CD14-positive monocyte (primary cell): Measurements from ENCODE around the gene RPS19BP1. TPM values are rescaled to one million over a fixed set of nuclear protein-coding genes. Genes with fewer than 3 reads are reported as not detected.

Experiments
- DNase-seq, 3 donors: peaks; one replicate each; pipeline ENCODE4 v3.0.0-alpha.2; 2011 to 2022
- H2AFZ ChIP-seq: 2 replicates; pipeline ENCODE4 v1.6.0; 2012; ENCODE audit warnings: mild to moderate bottlenecking, low read depth, low read length, inconsistent platforms; ENCODE audit not compliant: insufficient read depth, poor library complexity, severe bottlenecking
- H3K27ac ChIP-seq, 2 donors: 1 replicate in 1 of 2; 2 replicates in 1 of 2; pipeline ENCODE4 v1.5.1; 2012 to 2013; ENCODE audit warnings: low read length in 2 of 2, control low read depth in 1 of 2, inconsistent platforms in 1 of 2, low read depth in 1 of 2, mild to moderate bottlenecking in 1 of 2
- H3K27me3 ChIP-seq, 2 donors: one replicate each; pipeline versions ENCODE4 v1.6.0 to v1.6.1; 2011 to 2013; ENCODE audit warnings: low read length in 2 of 2; ENCODE audit not compliant: control insufficient read depth in 2 of 2, insufficient read depth in 2 of 2
- H3K36me3 ChIP-seq, 2 donors: replicated peaks in 1 of 2; 1 replicate in 1 of 2; 2 replicates in 1 of 2; pipeline versions ENCODE4 v1.5.1 to v1.6.1; 2012 to 2013; ENCODE audit warnings: low read length in 2 of 2, control low read depth in 1 of 2, inconsistent platforms in 1 of 2, mild to moderate bottlenecking in 1 of 2; ENCODE audit not compliant: insufficient read depth in 2 of 2, control insufficient read depth in 1 of 2
- H3K4me1 ChIP-seq, 2 donors: 1 replicate in 1 of 2; 2 replicates in 1 of 2; pipeline versions ENCODE4 v1.5.1 to v1.6.1; 2012 to 2013; ENCODE audit warnings: low read length in 2 of 2, control low read depth in 1 of 2, inconsistent platforms in 1 of 2, mild to moderate bottlenecking in 1 of 2, moderate library complexity in 1 of 2; ENCODE audit not compliant: insufficient read depth in 2 of 2, control insufficient read depth in 1 of 2
- H3K4me2 ChIP-seq: replicated peaks from 2 replicates; pipeline ENCODE3; 2012; ENCODE audit warnings: low read length, moderate library complexity, mild to moderate bottlenecking; ENCODE audit not compliant: poor library complexity, severe bottlenecking; ENCODE audit errors: extremely low read depth
- H3K4me3 ChIP-seq, 3 experiments: fragments of 200-600 bp in 1 of 3; sonication (generic) in 1 of 3; replicated peaks in 1 of 3; 1 replicate in 2 of 3; 2 replicates in 1 of 3; pipeline ENCODE4 v1.5.1; 2011 to 2013; ENCODE audit warnings: low read length in 3 of 3, mild to moderate bottlenecking in 3 of 3, control low read depth in 2 of 3, low read depth in 2 of 3, inconsistent platforms in 1 of 3, moderate library complexity in 1 of 3
- H3K79me2 ChIP-seq: 2 replicates; pipeline ENCODE4 v1.6.0; 2012; ENCODE audit warnings: mild to moderate bottlenecking, control low read depth, inconsistent platforms, low read length, moderate library complexity; ENCODE audit not compliant: insufficient read depth
- H3K9ac ChIP-seq: 2 replicates; pipeline ENCODE4 v1.6.0; 2017; ENCODE audit warnings: low read length, mild to moderate bottlenecking; ENCODE audit not compliant: insufficient read depth, poor library complexity, severe bottlenecking
- H3K9me3 ChIP-seq, 2 donors: replicated peaks in 1 of 2; 1 replicate in 1 of 2; 2 replicates in 1 of 2; pipeline versions ENCODE4 v1.5.1 to v1.6.1; 2012 to 2013; ENCODE audit warnings: low read length in 2 of 2, control low read depth in 1 of 2; ENCODE audit not compliant: control insufficient read depth in 1 of 2, insufficient read depth in 1 of 2
- H4K20me1 ChIP-seq: 2 replicates; pipeline ENCODE4 v1.6.0; 2012; ENCODE audit warnings: mild to moderate bottlenecking, low read length, control low read depth, moderate library complexity; ENCODE audit not compliant: insufficient read depth
- H3K27ac Mint-ChIP-seq, 7 donors: one replicate each; pipeline ENCODE4 v1.8.0; 2020; ENCODE audit warnings: mild to moderate bottlenecking in 7 of 7, mixed read lengths in 7 of 7, moderate library complexity in 6 of 7, inconsistent platforms in 2 of 7
- H3K27me3 Mint-ChIP-seq, 3 donors: one replicate each; pipeline ENCODE4 v1.8.0; 2021 to 2022; ENCODE audit warnings: low read depth in 3 of 3, mild to moderate bottlenecking in 3 of 3, mixed read lengths in 3 of 3, moderate library complexity in 3 of 3, inconsistent platforms in 1 of 3
- H3K36me3 Mint-ChIP-seq, 2 donors: one replicate each; pipeline ENCODE4 v1.8.0; 2020; ENCODE audit warnings: mixed read lengths in 2 of 2, inconsistent platforms in 1 of 2, mild to moderate bottlenecking in 1 of 2
- H3K4me1 Mint-ChIP-seq: one replicate; pipeline ENCODE4 v1.8.0; 2020; ENCODE audit warnings: mild to moderate bottlenecking, mixed read lengths
- H3K4me3 Mint-ChIP-seq, 2 donors: one replicate each; pipeline ENCODE4 v1.8.0; 2020; ENCODE audit warnings: mild to moderate bottlenecking in 2 of 2, mixed read lengths in 2 of 2, moderate library complexity in 1 of 2
- H3K9me3 Mint-ChIP-seq, 7 donors: one replicate each; pipeline ENCODE4 v1.8.0; 2020 to 2022; ENCODE audit warnings: mixed read lengths in 7 of 7, mild to moderate bottlenecking in 6 of 7, moderate library complexity in 6 of 7, inconsistent platforms in 2 of 7
- WGBS: methylation state at CpG from one replicate; pipeline ENCODE4 v1.1.5; 2013; ENCODE audit warnings: missing lambda C conversion rate; ENCODE audit not compliant: insufficient coverage; 5-methylcytosine and 5-hydroxymethylcytosine counted together
- intact Hi-C, 2 donors: fragments of 100-400 bp; cut with micrococcal nuclease; formaldehyde crosslinking; loops; one replicate each; pipeline versions ENCODE4 v1.15.0 to v1.15.1; 2023
- polyA plus RNA-seq, 3 donors: library from polyadenylated mRNA; depleted of rRNA in 1 of 3; unstranded in 2 of 3; stranded (reverse) in 1 of 3; fragments of 300-500 nt in 2 of 3; fragments of >200 nt in 1 of 3; fragmentation: Illumina TruSeq in 2 of 3; gene quantifications; 1 replicate in 2 of 3; 2 replicates in 1 of 3; pipeline ENCODE4 v1.2.3, GENCODE V29; 2012 to 2021
- TF ChIP-seq, protein P1 (sequence below): fragments of 200-600 bp; IDR thresholded peaks from one replicate; pipeline ENCODE4 v1.8.0; 2022; ENCODE audit warnings: antibody characterized with exemption, mild to moderate bottlenecking

The RPS19BP1 gene
- polyA plus RNA-seq, 3 donors = 59.9 to 106 (median 73.5) TPM

DNA sequence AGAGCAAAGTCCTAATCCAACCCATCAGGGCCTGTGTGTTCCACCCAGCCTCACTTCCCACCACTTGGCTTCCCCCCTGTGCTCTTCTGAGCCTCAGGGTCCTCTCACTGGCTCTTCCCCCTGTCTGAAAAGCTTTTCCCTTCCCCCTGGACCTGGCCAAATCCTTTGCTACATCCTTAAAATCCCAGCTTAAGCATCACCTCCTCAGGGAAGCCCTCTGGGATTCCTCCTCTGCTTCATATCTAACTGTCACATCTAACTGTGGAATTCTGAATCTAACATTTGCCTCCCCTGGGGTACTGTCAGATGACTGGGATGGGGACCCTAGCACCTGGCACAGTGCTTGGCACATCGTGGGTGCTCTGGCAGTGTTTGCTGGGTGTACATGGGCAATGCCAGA is 39.0 kb upstream of the RPS19BP1 start:
- Histone ChIP-seq H3K4me1 (no peaks in the 10 kb centered on the region), H3K27me3 (no peaks in the 10 kb centered on the region), H3K9me3 (no peaks in the 10 kb centered on the region), H3K36me3 (no peaks in the 10 kb centered on the region), H2AFZ (no peak overlapping the region), H3K9ac (no peak overlapping the region), H3K4me2 (no peak overlapping the region), H3K4me3 (no peak overlapping the region), H3K27ac (no peak overlapping the region), H3K79me2 (no peaks in the 10 kb centered on the region), H4K20me1 (no peaks in the 10 kb centered on the region)
- TF ChIP-seq, protein P1, sequence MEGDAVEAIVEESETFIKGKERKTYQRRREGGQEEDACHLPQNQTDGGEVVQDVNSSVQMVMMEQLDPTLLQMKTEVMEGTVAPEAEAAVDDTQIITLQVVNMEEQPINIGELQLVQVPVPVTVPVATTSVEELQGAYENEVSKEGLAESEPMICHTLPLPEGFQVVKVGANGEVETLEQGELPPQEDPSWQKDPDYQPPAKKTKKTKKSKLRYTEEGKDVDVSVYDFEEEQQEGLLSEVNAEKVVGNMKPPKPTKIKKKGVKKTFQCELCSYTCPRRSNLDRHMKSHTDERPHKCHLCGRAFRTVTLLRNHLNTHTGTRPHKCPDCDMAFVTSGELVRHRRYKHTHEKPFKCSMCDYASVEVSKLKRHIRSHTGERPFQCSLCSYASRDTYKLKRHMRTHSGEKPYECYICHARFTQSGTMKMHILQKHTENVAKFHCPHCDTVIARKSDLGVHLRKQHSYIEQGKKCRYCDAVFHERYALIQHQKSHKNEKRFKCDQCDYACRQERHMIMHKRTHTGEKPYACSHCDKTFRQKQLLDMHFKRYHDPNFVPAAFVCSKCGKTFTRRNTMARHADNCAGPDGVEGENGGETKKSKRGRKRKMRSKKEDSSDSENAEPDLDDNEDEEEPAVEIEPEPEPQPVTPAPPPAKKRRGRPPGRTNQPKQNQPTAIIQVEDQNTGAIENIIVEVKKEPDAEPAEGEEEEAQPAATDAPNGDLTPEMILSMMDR = no peak
- Mint-ChIP-seq H3K4me3 (no peak overlapping the region), H3K36me3 (no peaks in the 10 kb centered on the region), H3K27ac (no peak overlapping the region), H3K9me3 (peaks cover 0 to 3% (median 0%) of the 10 kb centered on the region in 7 donors), H3K27me3 (peaks cover 6 to 10% (median 9%) of the 10 kb centered on the region in 3 donors), H3K4me1 (peaks cover 7% of the 10 kb centered on the region)
- 76% methylated on average over 1 of the region's 1 CpG for WGBS
- intact Hi-C loops = no loop called here
- no peak for DNase-seq

DNA sequence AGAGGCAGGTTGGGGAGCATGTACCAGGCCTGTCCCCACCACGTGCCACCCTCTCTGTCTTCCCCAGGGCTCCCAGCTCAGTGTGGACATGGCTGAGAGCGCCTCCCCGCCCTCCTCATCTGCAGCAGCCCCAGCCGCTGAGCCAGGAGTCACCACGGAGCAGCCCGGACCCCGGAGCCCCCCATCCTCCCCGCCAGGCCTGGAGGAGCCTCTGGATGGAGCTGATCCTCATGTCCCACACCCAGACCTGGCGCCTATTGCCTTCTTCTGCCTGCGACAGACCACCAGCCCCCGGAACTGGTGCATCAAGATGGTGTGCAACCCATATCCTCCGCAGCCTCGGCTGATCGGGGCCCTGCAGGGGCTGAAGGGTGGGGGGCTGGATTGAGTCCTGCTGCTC is 38.1 kb upstream of the RPS19BP1 start, which contains the start of gene CACNA1I:
Gene CACNA1I (plus strand): TSS at position 89 of the 400 bp plus-strand sequence. CDS start 0 bp downstream, at position 89.
- H3K79me2 ChIP-seq = no peaks in the 10 kb centered on the region
- H3K9ac ChIP-seq = no peak within 1 kb of the TSS
- no peaks in the 10 kb centered on the region for H4K20me1 ChIP-seq
- Mint-ChIP-seq H3K36me3 (no peaks in the 10 kb centered on the region), H3K27ac (no peak within 1 kb of the TSS), H3K4me3 (no peak within 1 kb of the TSS), H3K9me3 (peaks cover 0 to 4% (median 3%) of the 10 kb centered on the region in 7 donors), H3K27me3 (peaks cover 7 to 9% (median 8%) of the 10 kb centered on the region in 3 donors), H3K4me1 (peaks cover 7% of the 10 kb centered on the region)
- no peak within 1 kb of the TSS for H3K27ac ChIP-seq
- no peaks in the 10 kb centered on the region for H3K27me3 ChIP-seq
- H3K4me2 ChIP-seq = no peak within 1 kb of the TSS
- no peak within 1 kb of the TSS for H2AFZ ChIP-seq
- no peak for DNase-seq
- intact Hi-C loops = no loop called here
- TF ChIP-seq, protein P1 = no peak
- no peaks in the 10 kb centered on the region for H3K4me1 ChIP-seq
- 94% methylated on average over 8 of the region's 14 CpGs for WGBS
- no peaks in the 10 kb centered on the region for H3K9me3 ChIP-seq
- H3K4me3 ChIP-seq = no peak within 1 kb of the TSS
- no peaks in the 10 kb centered on the region for H3K36me3 ChIP-seq
